ENCODE results near the gene ELMO1. TPM values are rescaled to one million over a fixed set of nuclear protein-coding genes. Genes with fewer than 3 reads are reported as not detected.

ELMO1 gene
- total RNA-seq, 2 donors from 2014 or later: 66.0 to 72.2 TPM

GRCh38 chr7:37033141-37033540, 415.5 kb downstream of the ELMO1 start:
- Histone ChIP-seq H3K36me3 (no peaks in the 10 kb centered on the region), H3K4me1 (ENCODE audit: control insufficient read depth in 1 of 2, low read depth in 2 of 2) (peaks cover 19 to 20% of the 10 kb centered on the region in 2 donors), H3K9me3 (no peaks in the 10 kb centered on the region), H3K4me3 (no peak overlapping the region), H3K27ac (peak overlapping the region in 1 of 2 donors; percentile 85), H3K27me3 (replicated peaks; ENCODE audit: insufficient read depth) (no peaks in the 10 kb centered on the region)
- ATAC-seq (ENCODE audit: insufficient number of reproducible peaks, low FRiP score, low read depth): no peak
- no peak for TF ChIP-seq CTCF (IDR thresholded peaks at IDR 0.05)
- DNase-seq (ENCODE audit: low spot score): no peak

- no peaks in the 10 kb centered on the region for H3K27me3 ChIP-seq (replicated peaks; ENCODE audit: insufficient read depth)
- H3K4me3 ChIP-seq: no peak overlapping the region
- H3K36me3 ChIP-seq: no peaks in the 10 kb centered on the region
- no peak for ATAC-seq (ENCODE audit: insufficient number of reproducible peaks, low FRiP score, low read depth)
- TF ChIP-seq CTCF (IDR thresholded peaks at IDR 0.05): no peak
- no peaks in the 10 kb centered on the region for H3K9me3 ChIP-seq
- H3K4me1 ChIP-seq (ENCODE audit: control insufficient read depth in 1 of 2, low read depth in 2 of 2): peaks cover 19 to 20% of the 10 kb centered on the region in 2 donors
- DNase-seq (ENCODE audit: low spot score): no peak
- H3K27ac ChIP-seq: peak overlapping the region; percentile 79 to 85
Observed at GRCh38 chr7:37032258-37032601, 416.4 kb downstream of the ELMO1 start.

- no peak overlapping the region for H3K4me3 ChIP-seq
- no peaks in the 10 kb centered on the region for H3K27me3 ChIP-seq (replicated peaks; ENCODE audit: insufficient read depth)
- ATAC-seq (ENCODE audit: insufficient number of reproducible peaks, low FRiP score, low read depth): peak; percentile 100
- peaks cover 19 to 20% of the 10 kb centered on the region in 2 donors for H3K4me1 ChIP-seq (ENCODE audit: control insufficient read depth in 1 of 2, low read depth in 2 of 2)
- H3K27ac ChIP-seq: peak overlapping the region; percentile 84 to 85
- peak; percentile 88 for DNase-seq (ENCODE audit: low spot score)
- H3K9me3 ChIP-seq: no peaks in the 10 kb centered on the region
- H3K36me3 ChIP-seq: no peaks in the 10 kb centered on the region
- TF ChIP-seq CTCF (IDR thresholded peaks at IDR 0.05): no peak
Observed at GRCh38 chr7:37031571-37032257, 416.9 kb downstream of the ELMO1 start.

GRCh38 chr7:37028909-37029440, 419.7 kb downstream of the ELMO1 start:
- DNase-seq (ENCODE audit: low spot score) (no peak), ATAC-seq (ENCODE audit: insufficient number of reproducible peaks, low FRiP score, low read depth) (no peak)
- Histone ChIP-seq H3K4me1 (ENCODE audit: control insufficient read depth in 1 of 2, low read depth in 2 of 2) (peaks cover 19 to 20% of the 10 kb centered on the region in 2 donors), H3K27me3 (replicated peaks; ENCODE audit: insufficient read depth) (no peaks in the 10 kb centered on the region), H3K4me3 (no peak overlapping the region), H3K9me3 (no peaks in the 10 kb centered on the region), H3K36me3 (no peaks in the 10 kb centered on the region), H3K27ac (no peak overlapping the region)
- TF ChIP-seq CTCF (IDR thresholded peaks at IDR 0.05): no peak

GRCh38 chr7:37027557-37028341, 420.9 kb downstream of the ELMO1 start:
- Histone ChIP-seq H3K27me3 (replicated peaks; ENCODE audit: insufficient read depth) (no peaks in the 10 kb centered on the region), H3K27ac (no peak overlapping the region), H3K4me3 (no peak overlapping the region), H3K9me3 (no peaks in the 10 kb centered on the region), H3K36me3 (no peaks in the 10 kb centered on the region), H3K4me1 (ENCODE audit: control insufficient read depth in 1 of 2, low read depth in 2 of 2) (peaks cover 18 to 20% of the 10 kb centered on the region in 2 donors)
- DNase-seq (ENCODE audit: low spot score): no peak
- no peak for ATAC-seq (ENCODE audit: insufficient number of reproducible peaks, low FRiP score, low read depth)
- no peak for TF ChIP-seq CTCF (IDR thresholded peaks at IDR 0.05)

All from thoracic aorta (tissue), 2 donors.